Transverse colon (tissue), 3 donors: ENCODE data around the gene OR51Q1.

Experiments
- CTCF ChIP-seq, 5 experiments: fragments of 200-600 bp in 3 of 5; fragments of 450-650 bp in 2 of 5; sonication (generic) in 3 of 5; IDR thresholded peaks; 1 replicate in 2 of 5; 2 replicates in 3 of 5; pipeline ENCODE4 v1.5.1; 2016 to 2017; ENCODE audit warnings: antibody characterized with exemption in 5 of 5, inconsistent platforms in 3 of 5, mild to moderate bottlenecking in 2 of 5, moderate library complexity in 1 of 5
- POLR2A ChIP-seq: fragments of 450-650 bp; IDR thresholded peaks from one replicate; pipeline ENCODE4 v1.6.1; 2016; ENCODE audit warnings: antibody characterized with exemption, mild to moderate bottlenecking, moderate library complexity

- TF ChIP-seq POLR2A (no peak), CTCF (IDR thresholded peaks at IDR 0.05) (peak; percentile 36 to 62 (median 53))
Observed at GRCh38 chr11:5380740-5381342, 41.1 kb upstream of the OR51Q1 start.
